ENCODE data around the gene PRAMEF20.
"Not testable (repeated sequence)": the region's sequence is repeated elsewhere in the genome, so short reads cannot be mapped to it uniquely, and the experiment has no call there.

The PRAMEF20 gene

GRCh38 chr1:13393004-13393403, 17.2 kb upstream of the PRAMEF20 start:
- not testable (repeated sequence) for H2AK5ac ChIP-seq (ENCODE audit: low read depth, low read length); H3K36me3 ChIP-seq (replicated peaks in 1 of 2; ENCODE audit: control insufficient read depth in 2 of 2, insufficient read depth in 2 of 2, low read length in 2 of 2); H3K18ac ChIP-seq (ENCODE audit: low read length); H3K27me3 ChIP-seq (ENCODE audit: control insufficient read depth in 3 of 3, insufficient read depth in 3 of 3, low read depth in 1 of 3, low read length in 3 of 3); H3K4me2 ChIP-seq (ENCODE audit: insufficient read depth, low read length, poor library complexity, severe bottlenecking); H3K9ac ChIP-seq (ENCODE audit: low read depth, low read length, poor library complexity); DNase-seq (ENCODE audit: low spot score); H3K4me3 ChIP-seq (ENCODE audit: low read length in 2 of 2); H2BK5ac ChIP-seq (ENCODE audit: low read length); H3K27ac ChIP-seq (replicated peaks; ENCODE audit: low read length); H3K9me3 ChIP-seq (replicated peaks in 1 of 2; ENCODE audit: control insufficient read depth in 2 of 2, insufficient read depth in 1 of 2, low read depth in 1 of 2, low read length in 2 of 2); H2BK120ac ChIP-seq (ENCODE audit: low read depth, low read length); H3K4ac ChIP-seq (ENCODE audit: low read length); H2AFZ ChIP-seq (ENCODE audit: low read length); H2BK12ac ChIP-seq (ENCODE audit: low read length); H3K4me1 ChIP-seq (ENCODE audit: control insufficient read depth in 2 of 2, insufficient read depth in 1 of 2, low read depth in 1 of 2, low read length in 2 of 2); H2BK15ac ChIP-seq (ENCODE audit: low read length); H4K8ac ChIP-seq (ENCODE audit: low read depth, low read length); H3K79me1 ChIP-seq (ENCODE audit: low read depth, low read length); H3K23ac ChIP-seq (ENCODE audit: low read depth, low read length, poor library complexity); H3K14ac ChIP-seq (ENCODE audit: low read length); H4K91ac ChIP-seq (ENCODE audit: low read depth, low read length, poor library complexity)
- no CpG with 5 or more reads among the region's 7 CpGs for WGBS, 2 donors (ENCODE audit: extremely low coverage in 2 of 2, insufficient read length in 2 of 2, insufficient replicate concordance in 1 of 2)

DNA sequence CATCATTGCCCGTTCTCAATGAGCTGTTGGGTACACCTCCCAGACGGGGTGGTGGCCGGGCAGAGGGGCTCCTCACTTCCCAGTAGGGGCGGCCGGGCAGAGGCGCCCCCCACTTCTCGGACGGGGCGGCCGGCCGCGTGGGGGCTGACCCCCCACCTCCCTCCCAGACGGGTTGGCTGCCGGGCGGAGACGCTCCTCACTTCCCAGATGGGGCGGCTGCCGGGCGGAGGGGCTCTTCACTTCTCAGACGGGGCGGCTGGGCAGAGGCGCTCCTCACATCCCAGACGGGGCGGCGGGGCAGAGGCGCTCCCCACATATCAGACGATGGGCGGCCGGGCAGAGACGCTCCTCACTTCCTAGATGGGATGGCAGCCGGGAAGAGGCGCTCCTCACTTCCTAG, 15.5 kb upstream of the PRAMEF20 start:
- H3K23ac ChIP-seq (ENCODE audit: low read depth, low read length, poor library complexity); H3K79me1 ChIP-seq (ENCODE audit: low read depth, low read length); H2AK5ac ChIP-seq (ENCODE audit: low read depth, low read length); H3K27ac ChIP-seq (replicated peaks; ENCODE audit: low read length); DNase-seq (ENCODE audit: low spot score); H3K4me3 ChIP-seq (ENCODE audit: low read length in 2 of 2); H3K27me3 ChIP-seq (ENCODE audit: control insufficient read depth in 3 of 3, insufficient read depth in 3 of 3, low read depth in 1 of 3, low read length in 3 of 3); H2BK12ac ChIP-seq (ENCODE audit: low read length); H3K4me2 ChIP-seq (ENCODE audit: insufficient read depth, low read length, poor library complexity, severe bottlenecking); H2BK5ac ChIP-seq (ENCODE audit: low read length); H3K18ac ChIP-seq (ENCODE audit: low read length); H4K8ac ChIP-seq (ENCODE audit: low read depth, low read length); H3K36me3 ChIP-seq (replicated peaks in 1 of 2; ENCODE audit: control insufficient read depth in 2 of 2, insufficient read depth in 2 of 2, low read length in 2 of 2); H2AFZ ChIP-seq (ENCODE audit: low read length); H2BK15ac ChIP-seq (ENCODE audit: low read length); H3K14ac ChIP-seq (ENCODE audit: low read length); H3K4me1 ChIP-seq (ENCODE audit: control insufficient read depth in 2 of 2, insufficient read depth in 1 of 2, low read depth in 1 of 2, low read length in 2 of 2); H3K9me3 ChIP-seq (replicated peaks in 1 of 2; ENCODE audit: control insufficient read depth in 2 of 2, insufficient read depth in 1 of 2, low read depth in 1 of 2, low read length in 2 of 2); H4K91ac ChIP-seq (ENCODE audit: low read depth, low read length, poor library complexity); H3K9ac ChIP-seq (ENCODE audit: low read depth, low read length, poor library complexity); H2BK120ac ChIP-seq (ENCODE audit: low read depth, low read length); H3K4ac ChIP-seq (ENCODE audit: low read length): not testable (repeated sequence)
- WGBS, 2 donors (ENCODE audit: extremely low coverage in 2 of 2, insufficient read length in 2 of 2, insufficient replicate concordance in 1 of 2), result no CpG with 5 or more reads among the region's 32 CpGs

DNA sequence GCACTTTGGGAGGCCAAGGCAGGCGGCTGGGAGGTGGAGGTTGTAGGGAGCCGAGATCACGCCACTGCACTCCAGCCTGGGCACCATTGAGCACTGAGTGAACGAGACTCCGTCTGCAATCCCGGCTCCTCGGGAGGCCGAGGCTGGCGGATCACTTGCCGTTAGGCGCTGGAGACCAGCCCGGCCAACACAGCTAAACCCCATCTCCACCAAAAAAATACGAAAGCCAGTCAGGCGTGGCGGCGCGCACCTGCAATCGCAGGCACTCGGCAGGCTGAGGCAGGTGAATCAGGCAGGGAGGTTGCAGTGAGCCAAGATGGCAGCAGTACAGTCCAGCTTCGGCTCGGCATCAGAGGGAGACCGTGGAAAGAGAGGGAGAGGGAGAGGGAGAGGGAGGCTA, 14.9 kb upstream of the PRAMEF20 start:
- not testable (repeated sequence) for H3K9ac ChIP-seq (ENCODE audit: low read depth, low read length, poor library complexity); H3K4me2 ChIP-seq (ENCODE audit: insufficient read depth, low read length, poor library complexity, severe bottlenecking); H2BK12ac ChIP-seq (ENCODE audit: low read length); DNase-seq (ENCODE audit: low spot score); H3K4ac ChIP-seq (ENCODE audit: low read length); H2BK120ac ChIP-seq (ENCODE audit: low read depth, low read length); H2BK15ac ChIP-seq (ENCODE audit: low read length); H3K18ac ChIP-seq (ENCODE audit: low read length); H3K9me3 ChIP-seq (replicated peaks in 1 of 2; ENCODE audit: control insufficient read depth in 2 of 2, insufficient read depth in 1 of 2, low read depth in 1 of 2, low read length in 2 of 2); H3K4me3 ChIP-seq (ENCODE audit: low read length in 2 of 2); H3K14ac ChIP-seq (ENCODE audit: low read length); H3K36me3 ChIP-seq (replicated peaks in 1 of 2; ENCODE audit: control insufficient read depth in 2 of 2, insufficient read depth in 2 of 2, low read length in 2 of 2); H2AFZ ChIP-seq (ENCODE audit: low read length); H3K23ac ChIP-seq (ENCODE audit: low read depth, low read length, poor library complexity); H3K79me1 ChIP-seq (ENCODE audit: low read depth, low read length); H2BK5ac ChIP-seq (ENCODE audit: low read length); H4K91ac ChIP-seq (ENCODE audit: low read depth, low read length, poor library complexity); H4K8ac ChIP-seq (ENCODE audit: low read depth, low read length); H3K27me3 ChIP-seq (ENCODE audit: control insufficient read depth in 3 of 3, insufficient read depth in 3 of 3, low read depth in 1 of 3, low read length in 3 of 3); H3K4me1 ChIP-seq (ENCODE audit: control insufficient read depth in 2 of 2, insufficient read depth in 1 of 2, low read depth in 1 of 2, low read length in 2 of 2); H3K27ac ChIP-seq (replicated peaks; ENCODE audit: low read length); H2AK5ac ChIP-seq (ENCODE audit: low read depth, low read length)
- no CpG with 5 or more reads among the region's 22 CpGs for WGBS, 2 donors (ENCODE audit: extremely low coverage in 2 of 2, insufficient read length in 2 of 2, insufficient replicate concordance in 1 of 2)

DNA sequence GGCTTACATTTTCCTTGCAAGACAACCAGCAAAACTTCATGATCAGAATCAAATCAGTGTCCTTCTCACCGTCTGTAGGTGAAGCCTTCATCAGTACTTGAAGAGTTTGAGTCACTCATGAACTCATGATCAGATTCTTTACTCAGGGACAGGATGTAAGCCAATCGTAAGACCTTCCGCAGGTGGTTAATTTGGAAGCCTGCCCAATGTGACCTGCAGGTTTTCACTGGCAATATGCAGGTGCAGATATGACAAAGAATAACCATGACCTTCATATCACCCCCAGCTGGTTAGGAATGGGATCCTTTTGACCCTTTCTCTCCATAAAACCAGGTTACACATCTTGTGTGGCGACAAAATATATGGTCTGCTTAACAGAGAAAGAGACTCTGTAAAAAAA, 2.4 kb upstream of the PRAMEF20 start:
- H2BK5ac ChIP-seq (ENCODE audit: low read length), result no peak overlapping the region

More for the DNA sequence above, 2.4 kb upstream of the PRAMEF20 start:
- no peak overlapping the region for H2AK5ac ChIP-seq (ENCODE audit: low read depth, low read length)
- no peak for DNase-seq (ENCODE audit: low spot score)
- H3K79me1 ChIP-seq (ENCODE audit: low read depth, low read length), result no peaks in the 10 kb centered on the region
- H2BK120ac ChIP-seq (ENCODE audit: low read depth, low read length), result no peak overlapping the region
- no peak overlapping the region for H3K18ac ChIP-seq (ENCODE audit: low read length)
- no peaks in the 10 kb centered on the region for H3K27me3 ChIP-seq (ENCODE audit: control insufficient read depth in 3 of 3, insufficient read depth in 3 of 3, low read depth in 1 of 3, low read length in 3 of 3)
- no peak overlapping the region for H3K4me2 ChIP-seq (ENCODE audit: insufficient read depth, low read length, poor library complexity, severe bottlenecking)
- peaks cover 0 to 5% of the 10 kb centered on the region in 2 donors for H3K9me3 ChIP-seq (replicated peaks in 1 of 2; ENCODE audit: control insufficient read depth in 2 of 2, insufficient read depth in 1 of 2, low read depth in 1 of 2, low read length in 2 of 2)
- no peak overlapping the region for H3K27ac ChIP-seq (replicated peaks; ENCODE audit: low read length)
- no peaks in the 10 kb centered on the region for H3K36me3 ChIP-seq (replicated peaks in 1 of 2; ENCODE audit: control insufficient read depth in 2 of 2, insufficient read depth in 2 of 2, low read length in 2 of 2)
- no CpG with 5 or more reads among the region's 4 CpGs for WGBS, 2 donors (ENCODE audit: extremely low coverage in 2 of 2, insufficient read length in 2 of 2, insufficient replicate concordance in 1 of 2)
- H3K9ac ChIP-seq (ENCODE audit: low read depth, low read length, poor library complexity), result no peak overlapping the region
- H3K4me1 ChIP-seq (ENCODE audit: control insufficient read depth in 2 of 2, insufficient read depth in 1 of 2, low read depth in 1 of 2, low read length in 2 of 2), result no peaks in the 10 kb centered on the region
- H2AFZ ChIP-seq (ENCODE audit: low read length), result no peak overlapping the region
- no peak overlapping the region for H3K23ac ChIP-seq (ENCODE audit: low read depth, low read length, poor library complexity)
- H2BK12ac ChIP-seq (ENCODE audit: low read length), result no peak overlapping the region
- no peak overlapping the region for H3K4ac ChIP-seq (ENCODE audit: low read length)
- no peak overlapping the region for H2BK15ac ChIP-seq (ENCODE audit: low read length)
- no peak overlapping the region for H4K8ac ChIP-seq (ENCODE audit: low read depth, low read length)
- H3K4me3 ChIP-seq (ENCODE audit: low read length in 2 of 2), result no peak overlapping the region
- no peak overlapping the region for H3K14ac ChIP-seq (ENCODE audit: low read length)
- no peak overlapping the region for H4K91ac ChIP-seq (ENCODE audit: low read depth, low read length, poor library complexity)
